CD8-positive, alpha-beta memory T cell (primary cell): ENCODE results near the gene ADGRD2. TPM values are rescaled to one million over a fixed set of nuclear protein-coding genes. Genes with fewer than 3 reads are reported as not detected.
A peak's percentile ranks its signal among the peaks of the same experiment; 100 is the strongest.

Experiments used
- CTCF ChIA-PET: fragments of 350-600 bp; sonication (Branson Sonifier 250); formaldehyde crosslinking; loops from one replicate; lab custom pipeline; 2021; ENCODE audit warnings: antibody characterized with exemption; lab: Charles Lee
- POLR2A ChIA-PET: fragments of 350-600 bp; sonication (Branson Sonifier 250); formaldehyde crosslinking; loops from one replicate; lab custom pipeline; 2021; ENCODE audit warnings: antibody characterized with exemption; lab: Charles Lee
- DNase-seq, 5 donors: peaks; one replicate each; pipeline versions ENCODE4 v3.0.0 to v3.0.0-alpha.2; 2020 to 2022; ENCODE audit warnings: mixed read lengths in 1 of 5
- H3K27ac ChIP-seq: one replicate; pipeline ENCODE4 v1.7.0; 2013; ENCODE audit warnings: low read depth, mild to moderate bottlenecking, low read length, moderate library complexity
- H3K27me3 ChIP-seq: 2 replicates; pipeline ENCODE4 v1.7.0; 2013; ENCODE audit warnings: low read length, mild to moderate bottlenecking; ENCODE audit not compliant: insufficient read depth, poor library complexity, severe bottlenecking
- H3K36me3 ChIP-seq: 2 replicates; pipeline ENCODE4 v1.7.0; 2013; ENCODE audit warnings: mild to moderate bottlenecking, low read length, moderate library complexity; ENCODE audit not compliant: insufficient read depth
- H3K4me1 ChIP-seq: 2 replicates; pipeline ENCODE4 v1.7.0; 2013; ENCODE audit warnings: mild to moderate bottlenecking, low read length, moderate library complexity; ENCODE audit not compliant: insufficient read depth
- H3K4me3 ChIP-seq: 2 replicates; pipeline ENCODE4 v1.7.0; 2013; ENCODE audit warnings: mild to moderate bottlenecking, low read length
- H3K9me3 ChIP-seq: 2 replicates; pipeline ENCODE4 v1.7.0; 2013; ENCODE audit warnings: mild to moderate bottlenecking, low read length
- H3K27ac Mint-ChIP-seq, 8 donors: one replicate each; pipeline ENCODE4 v1.8.0; 2020 to 2021; ENCODE audit warnings: mixed read lengths in 8 of 8, mild to moderate bottlenecking in 6 of 8, inconsistent platforms in 3 of 8, moderate library complexity in 3 of 8
- H3K27me3 Mint-ChIP-seq, 2 donors: one replicate each; pipeline ENCODE4 v1.8.0; 2020 to 2021; ENCODE audit warnings: mixed read lengths in 2 of 2, mild to moderate bottlenecking in 1 of 2, moderate library complexity in 1 of 2
- H3K36me3 Mint-ChIP-seq, 3 donors: one replicate each; pipeline ENCODE4 v1.8.0; 2020 to 2021; ENCODE audit warnings: mixed read lengths in 3 of 3, inconsistent platforms in 1 of 3, mild to moderate bottlenecking in 1 of 3
- H3K4me1 Mint-ChIP-seq, 3 donors: one replicate each; pipeline ENCODE4 v1.8.0; 2020 to 2021; ENCODE audit warnings: mixed read lengths in 3 of 3, inconsistent platforms in 1 of 3, mild to moderate bottlenecking in 1 of 3
- H3K4me3 Mint-ChIP-seq, 7 donors: one replicate each; pipeline ENCODE4 v1.8.0; 2020 to 2021; ENCODE audit warnings: mixed read lengths in 7 of 7, mild to moderate bottlenecking in 6 of 7, moderate library complexity in 4 of 7, inconsistent platforms in 2 of 7
- H3K9me3 Mint-ChIP-seq, 5 donors: one replicate each; pipeline ENCODE4 v1.8.0; 2020 to 2022; ENCODE audit warnings: mixed read lengths in 5 of 5, mild to moderate bottlenecking in 3 of 5, moderate library complexity in 2 of 5, inconsistent platforms in 1 of 5
- polyA plus RNA-seq: library from polyadenylated mRNA; unstranded; fragments of 300-500 nt; fragmentation: Illumina TruSeq; gene quantifications from one replicate; pipeline ENCODE4 v1.2.3, GENCODE V29; 2021
- total RNA-seq, 2 experiments: library from RNA; stranded (reverse); gene quantifications; one replicate each; pipeline ENCODE4 v1.2.3, GENCODE V29; 2021

The ADGRD2 gene
- total and polyA plus RNA-seq, 3 experiments from 2014 or later, result not detected

DNA sequence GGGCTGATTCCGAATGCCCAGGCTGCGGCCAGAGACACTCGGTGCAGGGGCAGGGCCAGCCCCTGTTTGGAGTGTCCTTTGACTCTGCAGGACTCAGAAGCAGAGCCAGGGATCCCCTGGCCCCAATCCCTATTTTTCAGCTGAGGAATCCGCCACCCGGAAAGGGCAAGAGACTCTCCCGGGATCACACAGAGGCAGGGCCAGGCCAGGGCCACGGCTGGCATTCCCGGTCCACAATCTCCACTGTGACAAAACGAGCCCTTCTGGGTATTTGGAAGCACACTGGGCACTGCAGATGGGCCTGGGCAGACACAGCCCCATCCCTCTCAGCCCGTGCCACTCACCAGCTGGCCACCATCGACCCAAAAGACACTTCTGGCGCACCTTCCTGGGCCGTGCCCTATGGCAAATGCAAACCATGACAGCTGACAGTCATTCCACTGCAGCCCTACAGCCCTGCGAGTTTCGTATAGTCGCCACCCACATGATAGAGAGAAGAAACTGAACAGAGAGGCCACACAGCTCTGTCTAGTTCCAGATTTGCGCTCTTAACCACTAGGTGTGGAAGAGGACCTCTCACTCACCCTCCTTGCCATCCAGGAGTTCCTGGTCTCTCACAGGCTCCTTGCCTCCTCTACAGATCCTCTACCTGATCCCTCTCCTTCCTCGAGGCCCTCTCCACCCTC, 43.7 kb downstream of the ADGRD2 start:
- H3K36me3 ChIP-seq, result no peaks in the 10 kb centered on the region
- no peak overlapping the region for H3K27ac ChIP-seq
- H3K4me3 ChIP-seq, result no peak overlapping the region
- H3K9me3 ChIP-seq, result no peaks in the 10 kb centered on the region
- no peaks in the 10 kb centered on the region for H3K27me3 ChIP-seq
- peaks cover 0 to 23% of the 10 kb centered on the region in 2 donors for H3K27me3 Mint-ChIP-seq
- no peak for DNase-seq
- H3K36me3 Mint-ChIP-seq, result no peaks in the 10 kb centered on the region
- no peak overlapping the region for H3K4me3 Mint-ChIP-seq
- H3K9me3 Mint-ChIP-seq, result no peaks in the 10 kb centered on the region
- H3K4me1 Mint-ChIP-seq, result peaks cover 4 to 21% (median 5%) of the 10 kb centered on the region in 3 donors
- ChIA-PET POLR2A (no interaction called here), CTCF (no interaction called here)
- H3K4me1 ChIP-seq, result peaks cover 17% of the 10 kb centered on the region
- peak overlapping the region in 1 of 8 donors; percentile 29 for H3K27ac Mint-ChIP-seq

DNA sequence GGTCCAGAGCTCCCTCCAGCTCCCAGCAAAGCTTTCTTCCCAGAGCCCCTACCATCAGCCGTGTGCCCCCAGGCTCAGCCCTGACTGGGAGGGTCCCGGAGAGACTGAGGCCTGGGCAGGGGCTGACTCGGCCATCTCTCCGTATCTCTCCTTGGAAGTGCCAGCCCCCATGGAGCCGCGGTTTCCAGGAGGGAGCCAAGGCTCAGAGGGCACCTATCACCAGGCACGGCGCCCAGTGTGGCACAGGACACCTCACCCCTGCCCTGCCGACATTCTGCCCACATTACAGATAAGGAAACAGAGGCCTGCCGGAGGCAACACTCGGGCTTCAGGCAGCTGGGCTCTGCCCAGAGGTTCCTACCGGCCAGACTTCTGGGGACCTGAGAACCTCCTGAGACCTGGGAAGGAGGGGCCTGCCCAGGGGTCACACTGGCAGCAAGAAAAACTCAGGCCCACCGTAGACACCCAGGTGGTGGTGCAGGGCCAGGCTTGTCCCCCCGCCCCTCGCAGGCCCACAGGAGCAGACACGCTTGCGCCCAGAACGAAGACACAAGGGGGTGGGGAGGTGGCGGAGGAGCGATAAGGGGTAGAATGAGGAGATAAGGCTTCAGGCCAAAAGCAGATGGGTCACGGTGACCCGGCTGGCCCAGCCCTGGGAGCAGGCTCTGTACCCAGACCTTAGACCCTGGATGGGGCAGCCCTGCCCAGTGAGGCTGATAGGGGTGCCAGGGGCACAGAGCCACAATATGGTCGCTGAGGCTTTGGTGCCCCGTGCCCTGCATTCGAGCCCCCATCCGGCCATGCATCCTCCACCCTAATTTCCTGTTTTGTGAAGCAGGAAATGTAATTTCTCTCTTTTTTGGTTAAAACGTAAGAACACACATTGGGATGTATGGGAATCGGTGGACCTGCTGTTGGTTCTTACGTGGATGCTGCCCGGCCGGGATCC, 45.1 kb downstream of the ADGRD2 start:
- ChIA-PET CTCF (no interaction called here), POLR2A (no interaction called here)
- Histone ChIP-seq H3K36me3 (no peaks in the 10 kb centered on the region), H3K9me3 (no peaks in the 10 kb centered on the region), H3K27ac (no peak overlapping the region), H3K4me1 (peaks cover 17% of the 10 kb centered on the region), H3K4me3 (no peak overlapping the region), H3K27me3 (no peaks in the 10 kb centered on the region)
- Mint-ChIP-seq H3K4me3 (no peak overlapping the region), H3K27me3 (peaks cover 2 to 26% of the 10 kb centered on the region in 2 donors), H3K36me3 (no peaks in the 10 kb centered on the region), H3K4me1 (peaks cover 4 to 21% (median 5%) of the 10 kb centered on the region in 3 donors), H3K9me3 (no peaks in the 10 kb centered on the region), H3K27ac (peak overlapping the region in 2 of 8 donors; percentile 21 to 66)
- DNase-seq, result peak in 1 of 5 donors; percentile 15

GRCh38 chr9:124496075-124496449, 45.8 kb downstream of the ADGRD2 start:
- peaks cover 4 to 21% (median 5%) of the 10 kb centered on the region in 3 donors for H3K4me1 Mint-ChIP-seq
- no peaks in the 10 kb centered on the region for H3K9me3 Mint-ChIP-seq
- POLR2A ChIA-PET, result no interaction called here
- Histone ChIP-seq H3K9me3 (no peaks in the 10 kb centered on the region), H3K27me3 (no peaks in the 10 kb centered on the region), H3K4me1 (peaks cover 17% of the 10 kb centered on the region), H3K27ac (no peak overlapping the region), H3K36me3 (no peaks in the 10 kb centered on the region), H3K4me3 (no peak overlapping the region)
- H3K27me3 Mint-ChIP-seq, result peaks cover 2 to 32% of the 10 kb centered on the region in 2 donors
- H3K36me3 Mint-ChIP-seq, result no peaks in the 10 kb centered on the region
- CTCF ChIA-PET, result no interaction called here
- H3K27ac Mint-ChIP-seq, result peak overlapping the region in 2 of 8 donors; percentile 21 to 66
- no peak overlapping the region for H3K4me3 Mint-ChIP-seq
- peak in 1 of 5 donors; percentile 22 for DNase-seq

DNA sequence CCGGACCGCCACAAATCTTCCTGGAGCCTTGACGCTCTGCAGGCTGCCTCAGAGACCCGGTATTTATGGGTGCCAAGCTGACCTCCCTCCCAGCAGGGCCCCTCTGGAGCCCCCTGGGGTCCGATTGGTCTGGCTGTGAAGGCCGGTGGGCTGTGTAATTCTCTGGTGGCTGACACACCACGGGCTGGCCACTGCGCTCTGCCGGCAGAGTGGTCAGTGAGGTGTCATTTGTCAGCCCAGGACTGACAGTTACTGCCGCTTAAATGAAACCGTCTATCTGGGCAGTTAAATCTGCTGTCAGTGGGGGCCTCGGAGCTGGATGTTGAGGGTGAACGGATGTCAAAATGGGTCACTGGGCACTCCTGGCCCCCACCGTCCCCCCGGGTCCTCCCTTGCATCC, 46.2 kb downstream of the ADGRD2 start:
- Mint-ChIP-seq H3K27me3 (peaks cover 4 to 31% of the 10 kb centered on the region in 2 donors), H3K27ac (no peak overlapping the region), H3K9me3 (no peaks in the 10 kb centered on the region), H3K36me3 (no peaks in the 10 kb centered on the region), H3K4me1 (peaks cover 4 to 21% (median 5%) of the 10 kb centered on the region in 3 donors), H3K4me3 (no peak overlapping the region)
- CTCF ChIA-PET, result no interaction called here
- POLR2A ChIA-PET, result no interaction called here
- Histone ChIP-seq H3K4me1 (peaks cover 17% of the 10 kb centered on the region), H3K36me3 (no peaks in the 10 kb centered on the region), H3K27me3 (no peaks in the 10 kb centered on the region), H3K27ac (no peak overlapping the region), H3K9me3 (no peaks in the 10 kb centered on the region), H3K4me3 (no peak overlapping the region)
- no peak for DNase-seq

DNA sequence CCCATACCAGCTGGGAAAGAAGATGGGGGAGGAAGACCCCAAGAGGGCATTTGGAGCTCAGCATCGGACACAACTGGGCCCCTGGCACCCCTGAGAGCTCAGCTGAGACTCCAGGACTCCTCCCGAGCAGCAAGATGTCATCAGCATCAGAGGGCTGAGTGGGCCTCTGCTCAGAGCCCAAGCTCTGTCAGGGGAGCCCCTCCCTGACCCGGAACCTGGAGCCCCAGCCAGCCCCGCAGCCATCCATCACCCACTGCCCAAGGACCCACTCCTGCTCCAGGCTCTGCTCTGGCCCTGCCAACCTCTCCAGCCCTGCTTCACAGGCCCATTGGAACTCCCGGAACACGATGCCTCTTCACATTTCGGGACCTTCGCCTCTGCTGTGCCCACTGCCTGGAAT, 47.2 kb downstream of the ADGRD2 start:
- Histone ChIP-seq H3K9me3 (no peaks in the 10 kb centered on the region), H3K4me3 (no peak overlapping the region), H3K36me3 (no peaks in the 10 kb centered on the region), H3K27ac (no peak overlapping the region), H3K4me1 (peaks cover 17% of the 10 kb centered on the region), H3K27me3 (no peaks in the 10 kb centered on the region)
- POLR2A ChIA-PET, result no interaction called here
- no peak overlapping the region for H3K4me3 Mint-ChIP-seq
- H3K27ac Mint-ChIP-seq, result no peak overlapping the region
- CTCF ChIA-PET, result no interaction called here
- peaks cover 10 to 32% of the 10 kb centered on the region in 2 donors for H3K27me3 Mint-ChIP-seq
- H3K36me3 Mint-ChIP-seq, result no peaks in the 10 kb centered on the region
- peaks cover 4 to 21% (median 5%) of the 10 kb centered on the region in 3 donors for H3K4me1 Mint-ChIP-seq
- no peaks in the 10 kb centered on the region for H3K9me3 Mint-ChIP-seq
- DNase-seq, result no peak

GRCh38 chr9:124498040-124498439, 47.8 kb downstream of the ADGRD2 start:
- CTCF ChIA-PET, result no interaction called here
- no peaks in the 10 kb centered on the region for H3K9me3 ChIP-seq
- H3K27ac Mint-ChIP-seq, result peak overlapping the region in 1 of 8 donors; percentile 47
- peaks cover 17% of the 10 kb centered on the region for H3K4me1 ChIP-seq
- no peak overlapping the region for H3K4me3 Mint-ChIP-seq
- no peaks in the 10 kb centered on the region for H3K27me3 ChIP-seq
- no peak overlapping the region for H3K27ac ChIP-seq
- POLR2A ChIA-PET, result no interaction called here
- H3K36me3 Mint-ChIP-seq, result no peaks in the 10 kb centered on the region
- H3K4me3 ChIP-seq, result no peak overlapping the region
- DNase-seq, result no peak
- no peaks in the 10 kb centered on the region for H3K9me3 Mint-ChIP-seq
- H3K27me3 Mint-ChIP-seq, result peaks cover 12 to 32% of the 10 kb centered on the region in 2 donors
- H3K36me3 ChIP-seq, result no peaks in the 10 kb centered on the region
- H3K4me1 Mint-ChIP-seq, result peaks cover 4 to 21% (median 5%) of the 10 kb centered on the region in 3 donors

DNA sequence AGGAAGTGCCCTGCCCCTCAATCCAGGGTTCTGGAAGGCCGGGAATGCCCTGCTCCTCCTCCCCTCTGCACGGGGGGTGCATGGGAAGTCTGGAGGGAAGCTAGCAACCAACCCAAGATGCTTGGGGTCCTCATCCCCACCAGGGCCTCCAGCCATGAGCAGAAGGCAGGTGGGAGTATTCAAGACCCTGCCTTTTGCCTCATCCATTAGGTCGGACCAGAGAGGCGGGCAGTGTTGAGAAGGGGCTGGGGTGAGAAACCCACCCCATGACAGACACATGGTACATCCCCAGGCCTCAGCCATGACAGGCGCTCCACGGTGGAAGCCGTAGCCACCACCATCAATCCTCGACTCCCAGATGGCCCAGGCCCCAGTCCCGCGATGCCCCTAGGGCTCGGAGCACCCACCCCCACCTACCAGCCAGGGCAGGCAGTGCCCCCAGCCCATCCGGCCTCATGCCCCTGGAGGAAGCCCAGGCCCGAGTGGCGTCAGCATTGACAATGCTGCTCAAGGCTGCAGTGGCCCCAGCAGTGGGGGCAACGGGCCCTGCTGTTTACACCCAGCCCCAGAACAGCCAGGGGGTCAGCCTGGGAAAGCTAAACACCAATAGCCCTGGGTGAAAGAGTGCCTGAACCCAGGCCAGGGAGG, 48.4 kb downstream of the ADGRD2 start:
- peaks cover 17% of the 10 kb centered on the region for H3K4me1 ChIP-seq
- Mint-ChIP-seq H3K27me3 (peaks cover 12 to 33% of the 10 kb centered on the region in 2 donors), H3K36me3 (no peaks in the 10 kb centered on the region), H3K4me3 (no peak overlapping the region), H3K9me3 (no peaks in the 10 kb centered on the region), H3K4me1 (peaks cover 4 to 22% (median 5%) of the 10 kb centered on the region in 3 donors), H3K27ac (no peak overlapping the region)
- no peaks in the 10 kb centered on the region for H3K36me3 ChIP-seq
- no peaks in the 10 kb centered on the region for H3K9me3 ChIP-seq
- no peak overlapping the region for H3K27ac ChIP-seq
- H3K27me3 ChIP-seq, result no peaks in the 10 kb centered on the region
- no peak for DNase-seq
- POLR2A ChIA-PET, result no interaction called here
- no peak overlapping the region for H3K4me3 ChIP-seq
- CTCF ChIA-PET, result no interaction called here
